GM19438 (cell line): ENCODE data around the gene JTB.
"Not testable (repeated sequence)": the region's sequence is repeated elsewhere in the genome, so short reads cannot be mapped to it uniquely, and the experiment has no call there.

Source experiments
- ATAC-seq: cut with Tn5 transposase; IDR thresholded peaks from one replicate; pipeline ENCODE4 v1.9.1; 2021; ENCODE audit warnings: low read depth; ENCODE audit not compliant: unreplicated experiment

JTB gene

DNA sequence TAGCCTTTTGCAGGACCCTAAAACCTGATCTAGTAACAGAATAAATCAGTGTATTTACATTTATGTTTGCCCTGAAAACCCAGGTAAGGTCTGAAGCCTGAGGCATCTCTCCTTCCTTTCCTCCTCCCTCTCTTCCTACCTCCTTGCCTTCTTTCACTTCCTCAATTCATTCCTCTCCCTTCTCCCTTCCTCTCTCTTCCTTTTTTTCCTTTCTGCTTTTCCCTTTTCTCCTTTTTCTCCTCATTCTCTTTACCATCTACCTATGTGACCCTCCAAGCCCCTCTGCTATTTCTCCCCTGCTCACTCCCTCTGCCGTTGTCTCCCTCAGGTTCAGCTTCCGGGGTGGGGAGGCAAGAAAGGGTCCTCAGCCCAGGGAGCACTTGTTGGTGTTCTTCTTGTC, 4.3 kb upstream of the JTB start:
- ATAC-seq: not testable (repeated sequence)

GRCh38 chr1:153979091-153979490, 1.6 kb upstream of the JTB start:
- not testable (repeated sequence) for ATAC-seq

GRCh38 chr1:153978274-153978909, 918 bp upstream of the JTB start:
- no peak for ATAC-seq

- no peak for ATAC-seq
Observed at GRCh38 chr1:153976819-153977249, 640 bp downstream of the JTB start.

DNA sequence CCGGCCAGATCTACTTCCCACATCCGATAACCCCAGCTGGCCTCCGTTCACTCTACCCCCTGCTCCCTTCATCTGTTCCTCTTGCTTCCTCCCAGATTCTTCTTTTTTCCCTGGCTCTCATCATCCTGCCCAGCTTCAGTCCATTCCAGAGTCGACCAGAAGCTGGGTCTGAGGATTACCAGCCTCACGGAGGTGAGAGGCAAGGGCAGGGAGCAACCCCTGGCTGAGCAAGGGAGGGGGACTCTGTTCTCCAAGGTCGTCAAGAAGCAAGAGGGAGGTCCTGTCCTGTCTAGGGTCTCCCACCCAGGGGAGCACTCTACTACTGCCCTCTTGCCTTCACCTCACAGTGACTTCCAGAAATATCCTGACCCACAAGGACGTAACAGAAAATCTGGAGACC, 3.9 kb downstream of the JTB start:
- no peak for ATAC-seq

DNA sequence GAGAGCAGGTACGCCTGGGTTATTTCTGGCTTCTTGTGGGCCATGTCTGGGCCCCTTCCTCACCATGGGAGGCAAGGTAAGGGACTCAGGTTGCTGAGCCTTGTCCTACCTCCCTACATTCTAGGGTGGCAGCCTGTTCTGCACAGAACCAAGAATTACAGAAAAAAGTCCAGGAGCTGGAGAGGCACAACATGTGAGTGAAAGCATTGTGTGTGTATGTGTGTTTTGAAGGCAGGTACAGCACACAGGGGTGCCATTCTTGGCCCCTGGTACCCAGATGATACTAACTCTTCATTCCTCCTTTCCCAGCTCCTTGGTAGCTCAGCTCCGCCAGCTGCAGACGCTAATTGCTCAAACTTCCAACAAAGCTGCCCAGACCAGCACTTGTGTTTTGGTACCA, 4.4 kb downstream of the JTB start:
- ATAC-seq: no peak

- ATAC-seq: no peak
Observed at GRCh38 chr1:153970346-153970745, 7.1 kb downstream of the JTB start.

GRCh38 chr1:153968972-153969371, 8.5 kb downstream of the JTB start:
- ATAC-seq: no peak

DNA sequence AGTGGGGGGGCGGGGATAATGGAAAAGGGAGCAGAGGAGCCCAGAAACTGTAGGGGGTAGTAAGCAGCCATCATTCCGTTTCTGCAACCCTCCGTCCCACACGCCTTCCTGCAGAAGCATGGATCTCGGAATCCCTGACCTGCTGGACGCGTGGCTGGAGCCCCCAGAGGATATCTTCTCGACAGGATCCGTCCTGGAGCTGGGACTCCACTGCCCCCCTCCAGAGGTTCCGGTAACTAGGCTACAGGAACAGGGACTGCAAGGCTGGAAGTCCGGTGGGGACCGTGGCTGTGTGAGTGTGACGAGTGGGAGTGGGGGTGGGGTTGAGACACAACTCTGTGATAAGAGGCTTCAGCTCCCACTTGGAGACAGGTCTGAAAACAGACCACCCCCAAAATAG, 9.1 kb downstream of the JTB start:
- ATAC-seq: no peak

DNA sequence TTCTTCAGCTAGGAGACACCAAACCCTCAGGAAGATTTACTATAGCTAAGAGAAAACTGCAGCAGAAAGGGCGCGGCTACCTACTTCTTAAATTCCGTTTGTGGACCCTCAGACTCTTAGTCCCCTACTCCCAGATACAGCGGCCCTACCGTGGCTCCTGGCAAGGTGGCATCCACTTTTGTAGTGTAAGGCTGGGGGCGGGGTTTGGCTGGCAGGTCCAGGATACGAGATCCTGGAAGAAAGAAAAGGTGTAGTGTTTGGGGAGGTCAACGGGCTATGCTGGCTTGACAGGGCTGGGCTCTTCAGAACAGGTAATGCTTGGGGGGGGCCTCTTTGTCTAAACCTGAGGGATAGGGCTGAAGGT, 9.5 kb downstream of the JTB start:
- no peak for ATAC-seq

GRCh38 chr1:153967107-153967999, 10.1 kb downstream of the JTB start, which contains the start of gene CREB3L4:
Gene CREB3L4, plus strand, starts transcription at chr1:153967902. Its CDS starts 624 bp downstream, at chr1:153968526.
- ATAC-seq: peak; percentile 60

GRCh38 chr1:153963850-153964331, 13.6 kb downstream of the JTB start:
- ATAC-seq: no peak

- no peak for ATAC-seq
Observed at GRCh38 chr1:153963030-153963849, 14.2 kb downstream of the JTB start, which contains the start of gene SLC39A1. Gene SLC39A1, minus strand, starts transcription at chr1:153963537. Its CDS starts 822 bp downstream, at chr1:153962715.

GRCh38 chr1:153962088-153963029, 15.1 kb downstream of the JTB start:
- ATAC-seq: no peak

DNA sequence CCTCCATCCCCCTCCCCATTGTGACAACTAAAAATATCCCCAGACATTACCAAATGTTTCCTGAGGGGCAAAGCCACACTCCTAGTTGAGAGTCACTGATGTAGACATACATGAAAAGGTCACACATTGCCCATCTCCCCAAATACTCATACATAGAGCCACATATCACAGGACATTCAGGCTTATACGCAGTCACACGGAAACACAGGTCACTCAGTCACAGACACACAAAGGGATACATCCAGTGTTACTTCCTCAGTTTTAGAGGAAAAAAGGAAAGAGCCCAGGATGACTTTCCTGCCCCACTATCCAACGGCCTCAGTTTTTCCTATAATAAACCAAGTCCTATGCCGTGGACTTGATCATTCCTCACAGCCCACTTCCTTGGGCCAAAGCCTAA, 16.1 kb downstream of the JTB start:
- ATAC-seq: no peak

- ATAC-seq: no peak
Observed at GRCh38 chr1:153960206-153960605, 17.3 kb downstream of the JTB start.

- no peak for ATAC-seq
Observed at GRCh38 chr1:153959454-153959853, 18.0 kb downstream of the JTB start.

- ATAC-seq: no peak
Observed at GRCh38 chr1:153958961-153959260, 18.6 kb downstream of the JTB start.

DNA sequence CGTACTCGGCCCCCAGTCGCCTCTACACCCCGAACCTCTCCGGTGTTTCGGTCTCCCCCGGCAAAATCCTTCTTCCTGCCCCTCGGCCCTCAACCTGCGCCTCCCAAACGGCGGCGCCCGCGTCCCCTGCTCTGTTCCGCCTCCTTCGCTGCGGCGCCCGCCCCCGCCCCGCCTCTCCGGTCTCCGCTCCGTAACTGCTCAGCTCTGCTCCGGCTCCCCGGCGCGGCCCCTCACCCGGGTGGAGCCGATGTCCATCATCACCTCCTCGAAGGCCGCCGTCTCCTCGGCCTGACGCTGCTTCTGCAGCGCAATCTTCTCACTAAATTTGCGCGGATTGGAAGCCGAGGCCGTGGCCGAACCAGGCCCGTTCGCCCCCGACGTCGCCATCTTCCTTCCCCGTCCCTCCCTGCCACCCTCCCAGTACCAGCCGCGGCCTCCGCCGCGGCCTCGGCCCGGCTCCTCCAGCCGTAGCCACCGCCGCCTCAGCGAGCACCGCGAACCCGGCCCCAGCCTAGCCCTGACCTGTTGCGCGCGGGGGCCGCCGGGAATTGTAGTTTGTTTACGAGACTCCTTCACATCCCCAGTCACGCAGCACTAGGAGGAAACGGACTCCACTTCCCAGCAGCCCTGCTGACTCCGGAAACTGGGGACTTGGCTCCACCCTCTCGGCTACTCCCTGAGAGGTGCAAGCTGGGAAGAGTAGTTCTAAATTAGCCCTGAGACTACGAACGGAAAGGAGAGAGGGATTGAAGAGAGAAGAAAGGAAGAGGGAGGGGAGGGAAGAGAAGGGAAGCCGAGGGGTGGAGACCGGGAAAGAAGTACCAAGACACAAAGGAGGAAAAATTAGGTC, 19.1 kb downstream of the JTB start, which contains the start of gene CRTC2:
TSS of gene CRTC2 (minus strand) at position 502 of the 850 bp plus-strand sequence. CDS start at position 387, 115 bp downstream.
- peak; percentile 65 for ATAC-seq
